ENCODE results near the gene PDE8A. TPM values are rescaled to one million over a fixed set of nuclear protein-coding genes. Genes with fewer than 3 reads are reported as not detected.
A peak's percentile ranks its signal among the peaks of the same experiment; 100 is the strongest.

The PDE8A gene
- total RNA-seq, 1 donor from 2014 or later = 22.7 TPM

DNA sequence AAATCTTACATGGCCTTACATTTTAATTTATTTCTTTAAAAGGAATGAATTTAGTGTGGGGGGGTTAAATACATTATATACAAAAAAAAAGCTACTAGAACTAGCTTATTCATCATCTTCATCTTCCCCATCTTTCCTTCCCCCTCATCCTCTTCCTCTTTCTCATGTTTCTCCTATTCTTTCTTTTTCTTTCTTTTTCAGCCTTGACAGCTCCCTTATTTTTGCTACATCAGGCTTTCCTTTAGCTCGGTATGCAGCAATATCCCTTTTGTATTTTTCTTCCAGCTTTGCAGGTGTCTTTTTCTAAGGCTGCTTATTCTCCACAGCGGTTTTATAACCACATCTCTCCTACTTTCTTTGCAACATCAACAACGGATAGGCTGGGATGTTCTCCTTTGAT is 41.3 kb upstream of the PDE8A start:
- H3K27me3 Mint-ChIP-seq (ENCODE audit: low read depth) = peaks cover 6% of the 10 kb centered on the region
- H3K36me3 Mint-ChIP-seq (ENCODE audit: low read depth) = peaks cover 1% of the 10 kb centered on the region
- no peak overlapping the region for H3K4me3 Mint-ChIP-seq (ENCODE audit: unreplicated experiment)
- H3K27ac Mint-ChIP-seq (ENCODE audit: unreplicated experiment) = no peak overlapping the region
- no peak for TF ChIP-seq CTCF (IDR thresholded peaks at IDR 0.05)
- no peak for DNase-seq (ENCODE audit: low spot score)
- no peaks in the 10 kb centered on the region for H3K4me1 Mint-ChIP-seq (ENCODE audit: low read depth)
- no peaks in the 10 kb centered on the region for H3K9me3 Mint-ChIP-seq (ENCODE audit: low read depth)

- no peak for DNase-seq (ENCODE audit: low spot score)
- Mint-ChIP-seq H3K4me3 (ENCODE audit: unreplicated experiment) (no peak overlapping the region), H3K27ac (ENCODE audit: unreplicated experiment) (no peak overlapping the region), H3K9me3 (ENCODE audit: low read depth) (no peaks in the 10 kb centered on the region), H3K36me3 (ENCODE audit: low read depth) (peaks cover 1% of the 10 kb centered on the region), H3K27me3 (ENCODE audit: low read depth) (peaks cover 6% of the 10 kb centered on the region), H3K4me1 (ENCODE audit: low read depth) (no peaks in the 10 kb centered on the region)
- TF ChIP-seq CTCF (IDR thresholded peaks at IDR 0.05) = no peak
Measured at GRCh38 chr15:84942456-84942855, 39.2 kb upstream of the PDE8A start.

DNA sequence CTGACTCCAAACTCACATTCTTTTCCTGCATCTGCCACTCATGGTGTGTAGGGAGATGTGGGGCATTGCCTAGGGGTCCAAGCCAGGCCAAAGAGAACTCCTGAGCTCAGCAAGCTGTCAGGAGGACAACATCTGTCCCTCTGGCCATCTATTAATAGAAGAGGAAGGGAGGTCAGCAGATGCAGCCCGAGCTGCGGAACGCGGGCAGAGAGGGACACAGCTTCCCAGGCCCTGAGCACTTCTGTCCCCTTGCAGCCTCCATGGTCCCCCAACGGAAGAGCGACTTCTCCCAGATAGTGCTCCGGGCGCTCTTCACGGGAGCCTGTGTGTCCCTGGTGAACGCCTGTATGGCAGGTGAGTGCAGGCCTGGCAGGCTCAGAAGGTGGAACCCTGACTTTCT is 37.3 kb upstream of the PDE8A start:
- Mint-ChIP-seq H3K27ac (ENCODE audit: unreplicated experiment) (no peak overlapping the region), H3K27me3 (ENCODE audit: low read depth) (no peaks in the 10 kb centered on the region), H3K9me3 (ENCODE audit: low read depth) (no peaks in the 10 kb centered on the region), H3K36me3 (ENCODE audit: low read depth) (no peaks in the 10 kb centered on the region), H3K4me1 (ENCODE audit: low read depth) (peaks cover 18% of the 10 kb centered on the region), H3K4me3 (ENCODE audit: unreplicated experiment) (no peak overlapping the region)
- DNase-seq (ENCODE audit: low spot score) = no peak
- TF ChIP-seq CTCF (IDR thresholded peaks at IDR 0.05) = no peak

GRCh38 chr15:84944861-84945260 is 36.8 kb upstream of the PDE8A start:
- Mint-ChIP-seq H3K9me3 (ENCODE audit: low read depth) (no peaks in the 10 kb centered on the region), H3K4me3 (ENCODE audit: unreplicated experiment) (no peak overlapping the region), H3K36me3 (ENCODE audit: low read depth) (no peaks in the 10 kb centered on the region), H3K27me3 (ENCODE audit: low read depth) (no peaks in the 10 kb centered on the region), H3K27ac (ENCODE audit: unreplicated experiment) (no peak overlapping the region), H3K4me1 (ENCODE audit: low read depth) (peaks cover 21% of the 10 kb centered on the region)
- no peak for DNase-seq (ENCODE audit: low spot score)
- no peak for TF ChIP-seq CTCF (IDR thresholded peaks at IDR 0.05)

GRCh38 chr15:84946772-84947489 is 34.7 kb upstream of the PDE8A start:
- Mint-ChIP-seq H3K4me3 (ENCODE audit: unreplicated experiment) (no peak overlapping the region), H3K4me1 (ENCODE audit: low read depth) (peaks cover 32% of the 10 kb centered on the region), H3K27me3 (ENCODE audit: low read depth) (no peaks in the 10 kb centered on the region), H3K36me3 (ENCODE audit: low read depth) (no peaks in the 10 kb centered on the region), H3K27ac (ENCODE audit: unreplicated experiment) (peak overlapping the region; percentile 5), H3K9me3 (ENCODE audit: low read depth) (no peaks in the 10 kb centered on the region)
- no peak for TF ChIP-seq CTCF (IDR thresholded peaks at IDR 0.05)
- DNase-seq (ENCODE audit: low spot score) = no peak

Data from chondrocyte (in vitro differentiated cells).